HG02852 (cell line): Measurements from ENCODE around the gene SIGLEC15.
A peak's percentile ranks its signal among the peaks of the same experiment; 100 is the strongest.

Experiments
- ATAC-seq: cut with Tn5 transposase; IDR thresholded peaks from one replicate; pipeline ENCODE4 v1.9.1; 2021; ENCODE audit warnings: mild to moderate bottlenecking, moderate library complexity; ENCODE audit not compliant: unreplicated experiment

Gene SIGLEC15

GRCh38 chr18:45874491-45875184 lies 49.2 kb downstream of the SIGLEC15 start:
- peak; percentile 94 for ATAC-seq

DNA sequence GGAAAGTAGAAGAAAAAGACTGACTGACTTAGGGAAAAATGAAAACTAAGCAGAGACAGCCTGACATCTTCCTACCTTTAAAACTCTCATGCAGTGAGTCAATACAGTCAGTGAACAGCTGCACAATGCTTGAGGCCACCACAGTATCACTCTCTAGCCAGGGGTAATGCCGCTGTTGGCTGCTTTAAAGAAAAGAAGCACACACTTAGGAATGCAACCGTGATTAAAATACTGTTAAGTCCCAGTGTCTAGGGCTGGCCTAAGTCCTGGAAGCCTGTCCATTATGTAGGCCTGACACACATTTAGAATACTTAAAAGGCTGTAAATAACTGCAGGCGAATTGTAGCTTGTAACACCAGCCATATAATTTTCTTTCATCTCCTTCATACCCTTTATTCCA lies 50.7 kb downstream of the SIGLEC15 start:
- no peak for ATAC-seq

DNA sequence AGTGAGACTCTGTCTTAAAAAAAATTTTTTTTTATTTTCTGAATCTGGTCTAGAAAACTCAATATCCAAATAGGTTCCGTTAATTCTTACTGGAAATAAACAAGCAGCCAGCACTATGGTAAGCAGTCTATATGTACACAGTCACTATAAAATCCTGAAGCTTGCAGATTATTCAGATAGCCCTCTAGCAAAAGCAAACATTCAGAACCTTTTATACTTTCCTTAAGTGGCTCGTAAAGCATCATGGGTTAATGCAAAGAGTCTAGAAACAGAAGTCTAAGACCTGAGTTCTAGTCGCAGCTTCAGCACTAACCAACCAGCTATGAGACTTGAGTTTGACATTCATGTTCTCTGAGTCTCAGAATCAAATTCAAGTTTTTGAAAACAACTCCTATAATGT lies 51.9 kb downstream of the SIGLEC15 start:
- ATAC-seq: no peak

- peak; percentile 86 for ATAC-seq
These were observed 54.5 kb downstream of the SIGLEC15 start for GRCh38 chr18:45879681-45880655.

DNA sequence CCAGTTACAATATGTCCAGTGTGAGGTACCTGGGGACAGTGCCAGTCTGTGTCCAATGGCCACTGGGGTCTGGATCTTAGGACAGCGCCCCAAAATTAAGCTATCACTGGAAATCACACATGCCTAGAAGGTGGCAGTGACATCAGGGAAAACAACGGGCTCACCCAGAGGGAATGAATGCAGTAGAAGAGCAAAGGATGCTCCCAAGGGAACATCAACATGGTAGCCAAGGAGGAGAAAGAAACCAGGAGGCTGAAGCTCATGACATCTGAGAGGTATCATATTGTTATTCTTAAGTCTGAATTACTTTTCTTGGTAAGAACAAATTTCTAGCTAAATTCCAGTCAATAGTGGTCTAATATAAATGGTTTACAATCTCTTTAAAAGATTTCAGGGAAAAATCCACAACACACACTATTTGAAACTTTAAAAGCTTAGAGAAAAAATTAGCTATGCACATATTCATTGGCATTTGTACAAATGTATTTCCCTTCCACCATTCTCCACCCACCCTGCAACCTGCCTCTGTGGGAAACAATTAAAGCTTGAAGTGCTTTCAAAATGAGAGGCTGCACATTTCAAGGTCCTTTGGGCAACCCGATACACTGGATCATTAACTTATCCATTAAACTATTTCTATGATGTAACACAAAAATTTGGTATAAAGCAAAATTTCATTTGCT lies 55.5 kb downstream of the SIGLEC15 start:
- ATAC-seq: no peak

- no peak for ATAC-seq
These were observed 62.1 kb downstream of the SIGLEC15 start for GRCh38 chr18:45887585-45887984.

- ATAC-seq: no peak
These were observed 64.1 kb downstream of the SIGLEC15 start for GRCh38 chr18:45889419-45890064.

GRCh38 chr18:45890606-45891005 lies 65.1 kb downstream of the SIGLEC15 start:
- no peak for ATAC-seq

DNA sequence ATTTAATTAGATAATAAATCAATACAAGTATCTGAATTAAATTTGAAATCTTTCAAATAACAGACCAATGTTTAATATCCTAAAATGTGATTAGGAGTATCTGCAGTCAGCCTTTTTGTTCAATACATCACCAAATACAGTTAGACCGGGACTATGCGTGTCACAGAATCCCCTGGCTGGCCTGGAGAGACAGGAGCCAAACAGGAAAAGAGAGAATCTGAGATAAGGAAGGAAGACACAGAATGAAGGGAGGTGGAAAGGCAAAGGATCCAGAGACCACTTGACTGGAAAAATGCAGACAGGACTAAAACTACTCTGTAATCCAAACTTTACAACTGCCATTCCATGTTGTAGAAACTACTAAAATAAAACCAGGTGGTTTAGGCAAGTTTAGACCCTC lies 66.3 kb downstream of the SIGLEC15 start:
- ATAC-seq: no peak
